Measurements from ENCODE around the gene XYLT1.

DNA sequence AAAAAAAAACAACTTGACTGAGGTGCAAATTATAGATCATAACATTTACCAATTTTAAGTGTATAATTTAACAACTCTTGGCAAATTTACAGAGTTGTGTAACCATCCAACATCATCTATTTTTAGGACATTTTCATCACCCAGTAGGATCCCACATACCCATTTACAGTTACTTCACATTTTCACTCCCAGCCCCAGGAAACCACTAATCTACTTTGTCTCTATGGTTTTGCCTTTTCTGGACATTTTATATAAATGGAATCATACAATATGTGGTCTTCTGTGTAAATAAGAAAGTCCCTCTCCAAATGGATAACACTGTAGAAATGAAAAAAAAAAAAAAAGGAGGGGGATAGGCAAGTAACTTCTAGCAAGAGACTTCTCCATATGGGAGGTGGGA, 26.1 kb upstream of the XYLT1 start:
- no peak for TF ChIP-seq MAZ (IDR thresholded peaks at IDR 0.05; ENCODE audit: borderline replicate concordance, low read depth, low read length)
- no peak for TF ChIP-seq NFE2L2 (IDR thresholded peaks at IDR 0.05; ENCODE audit: low read depth, low read length)
- no peak for TF ChIP-seq POLR2A (IDR thresholded peaks at IDR 0.05; ENCODE audit: low read depth, low read length)
- TF ChIP-seq, protein P1, sequence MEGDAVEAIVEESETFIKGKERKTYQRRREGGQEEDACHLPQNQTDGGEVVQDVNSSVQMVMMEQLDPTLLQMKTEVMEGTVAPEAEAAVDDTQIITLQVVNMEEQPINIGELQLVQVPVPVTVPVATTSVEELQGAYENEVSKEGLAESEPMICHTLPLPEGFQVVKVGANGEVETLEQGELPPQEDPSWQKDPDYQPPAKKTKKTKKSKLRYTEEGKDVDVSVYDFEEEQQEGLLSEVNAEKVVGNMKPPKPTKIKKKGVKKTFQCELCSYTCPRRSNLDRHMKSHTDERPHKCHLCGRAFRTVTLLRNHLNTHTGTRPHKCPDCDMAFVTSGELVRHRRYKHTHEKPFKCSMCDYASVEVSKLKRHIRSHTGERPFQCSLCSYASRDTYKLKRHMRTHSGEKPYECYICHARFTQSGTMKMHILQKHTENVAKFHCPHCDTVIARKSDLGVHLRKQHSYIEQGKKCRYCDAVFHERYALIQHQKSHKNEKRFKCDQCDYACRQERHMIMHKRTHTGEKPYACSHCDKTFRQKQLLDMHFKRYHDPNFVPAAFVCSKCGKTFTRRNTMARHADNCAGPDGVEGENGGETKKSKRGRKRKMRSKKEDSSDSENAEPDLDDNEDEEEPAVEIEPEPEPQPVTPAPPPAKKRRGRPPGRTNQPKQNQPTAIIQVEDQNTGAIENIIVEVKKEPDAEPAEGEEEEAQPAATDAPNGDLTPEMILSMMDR (conservative IDR thresholded peaks at IDR 0.05; ENCODE audit: low read depth, low read length), result no peak
